ENCODE measurements around the gene DUSP22.

GRCh38 chr6:332671-333070, 40.4 kb downstream of the DUSP22 start:
- TF ChIP-seq CTCF (IDR thresholded peaks at IDR 0.05) (no peak), POLR2AphosphoS5 (IDR thresholded peaks at IDR 0.05; ENCODE audit: low read depth, low read length) (no peak), REST (IDR thresholded peaks at IDR 0.05; ENCODE audit: insufficient read depth in 1 of 2, low read depth in 2 of 2, low read length in 1 of 2) (no peak), TCF7L2 (IDR thresholded peaks at IDR 0.05; ENCODE audit: low read depth, low read length) (no peak), SIN3A (IDR thresholded peaks at IDR 0.05; ENCODE audit: borderline replicate concordance, insufficient read depth, low read depth, low read length) (no peak)
